ENCODE measurements around the gene ASXL1.

The ASXL1 gene

DNA sequence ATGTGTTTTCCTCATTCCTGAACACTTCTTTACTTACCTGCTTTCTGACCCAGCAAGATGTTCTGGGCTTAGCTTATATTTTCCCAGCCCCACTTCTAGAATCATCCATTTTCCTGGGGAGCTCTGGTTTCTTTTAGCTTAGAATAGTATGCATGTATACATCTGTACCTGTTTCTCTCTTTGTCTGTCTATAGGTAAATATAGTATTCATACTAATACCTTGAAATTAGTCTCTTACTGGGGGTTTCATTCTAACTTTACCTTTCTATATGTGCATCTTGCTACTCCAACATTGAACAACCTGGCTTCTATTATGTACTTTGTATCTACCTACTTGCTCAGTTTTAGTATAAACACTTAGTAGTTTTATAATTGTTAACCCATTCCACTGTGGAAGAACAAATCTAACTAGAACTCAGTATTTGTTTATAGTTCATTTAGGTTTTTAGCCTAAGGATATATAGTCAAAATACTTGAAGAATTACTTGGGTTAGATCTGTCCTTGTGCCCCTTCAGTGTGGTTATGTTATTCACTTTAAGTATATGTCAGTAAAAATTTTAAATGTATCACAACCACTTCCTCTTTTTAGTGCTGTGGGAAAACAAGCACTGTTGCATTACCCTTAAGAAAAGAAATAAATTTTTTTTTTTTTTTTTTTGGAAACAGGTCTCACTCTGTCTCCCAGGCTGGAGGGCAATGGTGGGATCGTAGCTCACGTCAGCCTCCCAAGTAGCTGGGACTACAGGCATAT lies 54.0 kb downstream of the ASXL1 start:
- DNase-seq, result no peak

DNA sequence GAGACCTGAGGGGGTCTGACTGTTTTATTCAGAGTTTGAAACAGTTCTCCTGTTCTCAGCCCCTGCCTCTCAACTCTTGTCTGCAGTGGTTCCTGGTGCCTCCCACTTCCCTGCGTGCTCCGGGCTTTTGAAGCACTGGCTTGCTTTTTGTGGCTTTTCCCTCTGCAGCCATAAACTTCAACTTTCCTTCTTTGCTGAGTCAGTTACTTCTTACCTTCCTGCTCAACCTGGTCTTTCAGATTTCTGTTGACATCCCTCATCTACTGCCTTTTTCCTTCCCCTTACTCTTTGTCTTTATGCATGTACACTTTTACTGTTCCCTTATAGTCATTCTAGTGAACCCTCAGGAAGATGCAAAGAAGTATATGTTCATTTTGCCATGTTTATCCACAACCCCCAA lies 57.4 kb downstream of the ASXL1 start:
- no peak for DNase-seq

- no peak for DNase-seq
Measured at GRCh38 chr20:32416206-32416605, 58.1 kb downstream of the ASXL1 start.

- DNase-seq, result no peak
Measured at GRCh38 chr20:32418376-32418775, 60.2 kb downstream of the ASXL1 start.

DNA sequence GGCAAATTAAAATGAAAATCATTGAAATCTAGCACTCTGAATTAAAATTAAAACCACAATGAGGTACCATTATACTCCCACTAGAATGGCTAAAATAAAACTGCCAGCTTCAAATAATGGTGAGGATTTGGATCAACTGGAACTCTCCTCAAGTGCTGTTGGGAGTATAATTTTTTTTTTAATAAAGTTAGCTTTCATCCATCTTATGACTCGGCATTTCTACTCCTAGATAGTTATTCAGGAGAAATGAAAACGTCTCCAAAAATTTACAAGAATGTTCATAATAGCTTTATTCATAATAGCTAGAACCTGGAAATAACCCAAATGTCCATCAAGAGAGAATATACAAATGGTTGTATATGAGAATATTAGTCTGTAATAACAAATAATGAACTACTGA lies 63.2 kb downstream of the ASXL1 start:
- no peak for DNase-seq

- no peak for DNase-seq
Measured at GRCh38 chr20:32427996-32428395, 69.9 kb downstream of the ASXL1 start.

GRCh38 chr20:32429343-32429742 lies 71.2 kb downstream of the ASXL1 start:
- DNase-seq, result no peak

- DNase-seq, result no peak
Measured at GRCh38 chr20:32429745-32430360, 71.7 kb downstream of the ASXL1 start.

- no peak for DNase-seq
Measured at GRCh38 chr20:32431457-32431856, 73.3 kb downstream of the ASXL1 start.

- DNase-seq, result no peak
Measured at GRCh38 chr20:32432277-32432676, 74.1 kb downstream of the ASXL1 start.

GRCh38 chr20:32433311-32434021 lies 75.3 kb downstream of the ASXL1 start:
- no peak for DNase-seq

- no peak for DNase-seq
Measured at GRCh38 chr20:32434434-32434833, 76.3 kb downstream of the ASXL1 start.

- DNase-seq, result no peak
Measured at GRCh38 chr20:32435449-32436107, 77.4 kb downstream of the ASXL1 start.

DNA sequence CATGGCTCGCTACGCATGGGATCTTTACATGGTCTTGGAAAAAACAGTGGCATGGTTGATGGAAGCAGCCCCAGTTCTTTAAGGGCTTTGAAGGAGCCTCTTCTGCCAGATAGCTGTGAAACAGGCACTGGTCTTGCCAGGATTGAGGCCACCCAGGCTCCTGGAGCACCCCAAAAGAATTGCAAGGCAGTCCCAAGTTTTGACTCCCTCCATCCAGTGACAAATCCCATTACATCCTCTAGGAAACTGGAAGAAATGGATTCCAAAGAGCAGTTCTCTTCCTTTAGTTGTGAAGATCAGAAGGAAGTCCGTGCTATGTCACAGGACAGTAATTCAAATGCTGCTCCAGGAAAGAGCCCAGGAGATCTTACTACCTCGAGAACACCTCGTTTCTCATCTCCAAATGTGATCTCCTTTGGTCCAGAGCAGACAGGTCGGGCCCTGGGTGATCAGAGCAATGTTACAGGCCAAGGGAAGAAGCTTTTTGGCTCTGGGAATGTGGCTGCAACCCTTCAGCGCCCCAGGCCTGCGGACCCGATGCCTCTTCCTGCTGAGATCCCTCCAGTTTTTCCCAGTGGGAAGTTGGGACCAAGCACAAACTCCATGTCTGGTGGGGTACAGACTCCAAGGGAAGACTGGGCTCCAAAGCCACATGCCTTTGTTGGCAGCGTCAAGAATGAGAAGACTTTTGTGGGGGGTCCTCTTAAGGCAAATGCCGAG lies 78.2 kb downstream of the ASXL1 start:
- no peak for DNase-seq

GRCh38 chr20:32436968-32437367 lies 78.8 kb downstream of the ASXL1 start:
- DNase-seq, result no peak

DNA sequence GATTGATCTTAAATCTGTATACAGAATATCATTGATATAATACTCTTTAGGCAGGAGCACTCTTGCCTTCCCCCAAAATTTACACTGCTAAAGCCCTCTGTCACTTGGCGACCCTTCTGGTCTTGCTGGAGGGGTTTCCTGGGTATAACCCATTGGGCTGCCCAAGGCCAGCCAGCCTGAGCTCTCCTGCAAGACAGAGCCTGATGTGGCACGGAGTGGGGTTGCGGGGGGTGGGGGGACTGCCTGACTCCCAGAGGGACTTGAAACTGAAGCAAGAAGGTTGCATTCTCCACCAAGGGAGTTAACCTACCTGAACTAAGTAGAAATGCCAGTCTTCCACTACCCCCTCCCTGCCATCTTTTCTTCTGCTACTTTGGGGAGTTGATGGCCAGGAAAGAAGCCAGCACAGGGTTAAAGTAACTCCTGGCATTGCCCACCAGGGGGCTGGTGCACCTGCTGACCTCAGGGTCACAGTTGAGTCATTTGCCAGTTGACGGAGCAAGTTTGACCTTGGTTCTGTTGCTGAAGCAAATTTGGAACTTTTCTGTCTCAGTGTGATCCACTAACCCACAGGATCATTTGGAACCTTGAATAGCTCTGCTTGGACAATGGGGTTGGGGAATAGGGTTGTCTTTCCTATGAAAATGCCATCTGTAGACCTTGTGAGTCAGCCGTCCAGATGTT lies 79.4 kb downstream of the ASXL1 start:
- no peak for DNase-seq

DNA sequence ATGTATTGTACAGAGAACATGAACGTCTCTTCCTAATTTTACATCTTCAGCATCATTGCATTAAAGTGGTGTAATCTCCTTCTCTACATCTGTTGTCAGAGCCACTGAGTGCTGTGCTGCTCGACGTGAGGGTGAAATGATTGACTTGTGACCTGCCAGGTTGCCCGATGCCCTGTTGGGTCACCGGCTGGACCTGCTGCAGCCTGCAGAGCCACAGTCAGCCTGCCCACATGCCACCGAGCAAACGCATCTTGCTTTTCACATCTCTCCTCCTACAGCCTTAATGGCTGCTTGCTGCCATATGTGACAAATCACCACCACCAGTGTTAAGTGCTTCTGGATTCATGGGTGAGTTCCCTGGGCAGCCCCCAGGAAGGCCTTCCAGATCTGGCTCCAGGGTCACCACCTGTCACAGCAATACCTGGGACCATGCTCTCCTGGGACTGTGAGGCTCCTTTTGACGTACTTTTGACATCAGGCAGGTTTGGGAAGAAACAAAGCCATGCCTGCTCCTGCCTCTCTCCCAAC lies 80.3 kb downstream of the ASXL1 start:
- DNase-seq, result no peak

- no peak for DNase-seq
Measured at GRCh38 chr20:32439132-32439829, 81.2 kb downstream of the ASXL1 start.

DNA sequence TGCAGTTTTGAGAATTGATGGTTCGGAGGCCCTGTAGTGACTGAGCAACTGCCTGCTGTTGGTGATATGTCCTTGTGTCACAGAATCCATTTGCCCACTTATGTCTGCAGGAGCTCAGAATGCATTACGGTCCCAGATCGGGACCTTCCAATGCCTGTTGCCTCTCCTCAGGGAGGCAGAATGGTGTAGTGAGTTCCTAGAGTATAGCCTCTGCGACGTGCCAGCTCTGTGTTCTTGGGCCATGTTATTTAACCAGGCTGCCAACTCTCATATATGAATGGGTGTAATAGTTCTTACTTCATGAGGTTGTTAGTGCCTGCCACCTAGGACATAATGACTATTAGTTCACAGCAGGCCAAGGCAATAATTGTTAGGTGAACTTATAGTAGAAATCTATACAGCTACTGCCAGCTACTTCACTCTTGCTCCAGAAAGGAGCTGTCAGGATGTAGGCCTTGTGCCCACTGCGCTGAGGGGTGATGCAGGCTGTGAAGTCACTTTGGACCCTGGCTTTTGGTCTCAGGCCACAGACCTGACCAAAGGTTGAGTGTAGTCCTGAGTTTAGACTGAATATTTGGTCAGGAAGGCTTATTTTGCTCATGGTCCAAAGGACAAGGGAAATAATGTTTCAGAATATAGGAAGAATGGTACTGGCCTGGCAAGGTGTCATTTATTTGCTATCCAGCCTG lies 82.1 kb downstream of the ASXL1 start:
- DNase-seq, result no peak

- no peak for DNase-seq
Measured at GRCh38 chr20:32440758-32441078, 82.6 kb downstream of the ASXL1 start.

GRCh38 chr20:32441638-32442037 lies 83.5 kb downstream of the ASXL1 start:
- DNase-seq, result no peak
